Fibroblast of the aortic adventitia (primary cell): ENCODE results near the gene TFAP2A. TPM values are rescaled to one million over a fixed set of nuclear protein-coding genes. Genes with fewer than 3 reads are reported as not detected.

ENCODE experiments used
- DNase-seq: peaks from one replicate; pipeline ENCODE4 v3.0.0-alpha.2; 2010; ENCODE audit warnings: low read depth
- H3K4me3 ChIP-seq: 2 replicates; pipeline ENCODE4 v1.5.1; 2011; ENCODE audit warnings: low read depth, mild to moderate bottlenecking, control low read depth, low read length, moderate library complexity
- CTCF ChIP-seq: IDR thresholded peaks from 2 replicates; pipeline ENCODE4 v1.5.1; 2011; ENCODE audit warnings: mild to moderate bottlenecking, low read length, control low read depth, inconsistent platforms; ENCODE audit not compliant: insufficient read depth
- total RNA-seq: library from RNA; depleted of rRNA; stranded (reverse); fragments of >200 nt; gene quantifications from 2 replicates; pipeline ENCODE4 v1.2.3, GENCODE V29; 2012; ENCODE audit warnings: low replicate concordance

Gene TFAP2A
- 1.4 TPM in 1 of 2 replicates, not detected in the other for total RNA-seq

DNA sequence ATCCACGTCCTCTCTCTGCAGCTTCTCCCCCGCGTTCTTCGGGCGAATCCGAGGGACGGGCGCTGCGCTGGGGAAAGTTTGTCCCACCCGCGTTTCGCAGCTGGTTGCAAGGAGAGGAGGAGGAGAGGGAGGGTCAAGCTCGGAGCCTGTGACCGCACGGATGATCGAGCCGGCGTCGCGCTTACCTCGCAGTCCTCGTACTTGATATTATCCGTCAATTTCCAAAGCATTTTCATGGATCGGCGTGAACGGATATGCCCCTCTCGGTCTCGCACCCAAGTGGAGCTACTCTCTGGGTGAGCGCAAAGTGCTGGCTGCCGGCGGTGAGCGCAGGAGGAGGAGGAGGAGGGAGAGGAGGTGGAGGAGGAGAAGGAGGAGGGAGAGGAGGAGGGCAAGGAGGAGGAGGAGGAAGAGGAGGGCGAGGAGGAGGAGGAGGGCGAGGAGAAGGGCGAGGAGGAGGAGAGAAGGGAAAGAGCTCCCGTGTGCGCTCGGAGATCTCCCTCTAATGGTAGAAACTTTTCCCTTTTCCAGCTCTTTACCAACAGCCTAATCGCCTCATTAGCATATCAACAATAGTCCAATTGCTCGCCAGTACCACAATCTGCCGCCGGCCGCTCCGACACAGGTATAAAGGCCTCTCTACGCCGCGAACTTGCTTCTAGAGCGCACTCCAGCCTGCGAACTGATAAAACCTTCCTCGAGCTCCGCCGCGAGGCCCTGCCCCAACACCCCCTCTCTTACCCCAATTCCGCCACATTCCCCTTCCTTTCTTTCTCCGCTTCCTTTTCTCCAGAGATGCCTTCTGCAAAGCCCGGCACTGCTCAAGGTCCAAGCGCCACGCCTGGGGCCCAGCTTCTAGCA lies at the start of gene TFAP2A:
Gene TFAP2A, minus strand, starts transcription at position 319 of the 861 bp plus-strand sequence. Its CDS starts 83 bp downstream, at position 236.
- peak; percentile 45 for TF ChIP-seq CTCF
- H3K4me3 ChIP-seq, result peak within 1 kb of the TSS; percentile 77
- peak; percentile 73 for DNase-seq

GRCh38 chr6:10463491-10464481 lies 48.9 kb upstream of the TFAP2A start:
- no peak for TF ChIP-seq CTCF
- no peak for DNase-seq
- H3K4me3 ChIP-seq, result no peak overlapping the region

DNA sequence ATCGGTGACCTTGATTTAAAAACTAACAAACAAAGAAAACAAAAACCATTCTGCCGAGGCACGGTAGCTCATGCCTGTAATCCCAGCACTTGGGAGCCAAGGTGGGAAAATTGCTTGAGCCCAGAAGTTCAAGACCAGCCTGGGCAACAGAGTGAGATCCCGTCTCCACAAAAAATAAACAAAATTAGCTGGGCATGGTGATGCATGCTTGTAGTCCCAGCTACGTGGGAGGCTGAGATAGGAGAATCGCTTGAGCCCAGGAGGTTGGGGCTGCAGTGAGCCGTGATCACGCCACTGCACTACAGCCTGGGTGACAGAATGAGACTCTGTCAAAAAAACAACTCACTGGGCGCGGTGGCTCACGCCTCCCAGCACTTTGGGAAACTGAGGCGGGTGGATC lies 48.2 kb upstream of the TFAP2A start:
- no peak for DNase-seq
- no peak overlapping the region for H3K4me3 ChIP-seq
- no peak for TF ChIP-seq CTCF

DNA sequence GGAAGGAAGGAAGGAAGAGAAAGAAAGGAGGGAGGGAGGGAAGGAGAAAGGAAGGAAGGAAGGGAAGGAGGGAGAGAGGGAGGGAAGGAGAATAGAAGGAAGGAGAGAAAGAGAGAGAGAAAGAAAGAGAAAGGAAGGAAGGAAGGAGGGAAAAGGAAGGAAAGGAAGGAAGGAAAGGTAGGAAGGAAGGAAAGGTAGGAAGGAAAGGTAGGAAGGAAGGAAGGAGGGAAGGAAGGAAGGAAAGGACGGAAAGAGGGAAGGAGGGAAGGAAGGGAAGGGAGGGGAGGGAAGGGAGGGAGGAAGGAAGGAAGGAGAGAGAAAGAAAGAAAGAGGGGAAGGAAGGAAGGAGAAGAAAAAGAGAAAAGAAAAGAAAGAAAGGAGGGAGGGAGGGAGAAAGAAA lies 47.0 kb upstream of the TFAP2A start:
- no peak overlapping the region for H3K4me3 ChIP-seq
- no peak for DNase-seq
- no peak for TF ChIP-seq CTCF

- TF ChIP-seq CTCF, result no peak
- no peak for DNase-seq
- H3K4me3 ChIP-seq, result no peak overlapping the region
These were observed 45.2 kb upstream of the TFAP2A start for GRCh38 chr6:10460096-10460495.

GRCh38 chr6:10458287-10458686 lies 43.4 kb upstream of the TFAP2A start:
- DNase-seq, result no peak
- no peak overlapping the region for H3K4me3 ChIP-seq
- TF ChIP-seq CTCF, result no peak
